LNCAP (cell line): ENCODE measurements around the gene TBX6.

Experiments
- CTCF ChIP-seq: fragments of 450-650 bp; IDR thresholded peaks from 2 replicates; pipeline ENCODE4 v1.5.1; 2017; ENCODE audit warnings: mild to moderate bottlenecking

Gene TBX6

GRCh38 chr16:30063278-30063892 is 28.3 kb downstream of the TBX6 start:
- no peak for TF ChIP-seq CTCF

GRCh38 chr16:30060836-30061554 is 30.7 kb downstream of the TBX6 start:
- TF ChIP-seq CTCF, result no peak

- TF ChIP-seq CTCF, result no peak
Observed at GRCh38 chr16:30060346-30060745, 31.4 kb downstream of the TBX6 start.

- peak; percentile 41; the same call in 1 of the 2 replicates for TF ChIP-seq CTCF
Observed at GRCh38 chr16:30054959-30055553, 36.7 kb downstream of the TBX6 start.

GRCh38 chr16:30054451-30054850 is 37.3 kb downstream of the TBX6 start:
- TF ChIP-seq CTCF, result no peak

GRCh38 chr16:30053376-30054015 is 38.2 kb downstream of the TBX6 start:
- TF ChIP-seq CTCF, result no peak

- TF ChIP-seq CTCF, result no peak
Observed at GRCh38 chr16:30052671-30053372, 38.9 kb downstream of the TBX6 start.
